SU-DHL-6 (cell line): ENCODE data around the gene CCNI.

Experiments used
- H2AFZ ChIP-seq: fragments of 200-600 bp; sonication (generic); 2 replicates; pipeline ENCODE4 v1.6.1; 2014; ENCODE audit warnings: low read depth, mild to moderate bottlenecking, moderate library complexity, mixed read lengths, antibody characterized with exemption, low read length; ENCODE audit not compliant: severe bottlenecking
- H3F3A ChIP-seq: fragments of 200-600 bp; shearing (Covaris generic); 2 replicates; pipeline ENCODE4 v1.6.0; 2016; ENCODE audit warnings: antibody characterized with exemption, mild to moderate bottlenecking; ENCODE audit not compliant: insufficient read depth
- H3K27ac ChIP-seq: fragments of 200-600 bp; sonication (generic); 2 replicates; pipeline ENCODE4 v1.5.1; 2016; ENCODE audit warnings: low read depth, mild to moderate bottlenecking, low read length, moderate library complexity, mixed read lengths
- H3K27me3 ChIP-seq: fragments of 200-600 bp; sonication (generic), shearing (Covaris generic); 2 replicates; pipeline ENCODE4 v1.6.0; 2014; ENCODE audit warnings: mild to moderate bottlenecking, low read length
- H3K36me3 ChIP-seq: fragments of 200-600 bp; sonication (generic); 2 replicates; pipeline ENCODE4 v1.6.1; 2014; ENCODE audit warnings: mild to moderate bottlenecking, low read length, mixed read lengths
- H3K4me2 ChIP-seq: fragments of 300-600, 200-600 bp; shearing (Covaris generic), sonication (generic); 2 replicates; pipeline ENCODE4 v1.6.0; 2014; ENCODE audit warnings: low read length, low read depth, mild to moderate bottlenecking; ENCODE audit not compliant: poor library complexity, severe bottlenecking
- H3K4me3 ChIP-seq: fragments of 200-600 bp; sonication (generic); 2 replicates; pipeline ENCODE4 v1.5.1; 2014; ENCODE audit warnings: antibody characterized with exemption, low read length, mild to moderate bottlenecking, mixed read lengths; ENCODE audit not compliant: insufficient read depth, poor library complexity, severe bottlenecking
- H3K79me2 ChIP-seq: fragments of 200-600 bp; sonication (generic); 2 replicates; pipeline ENCODE4 v1.6.1; 2014; ENCODE audit warnings: mild to moderate bottlenecking, low read length, moderate library complexity; ENCODE audit not compliant: insufficient read depth
- H3K9ac ChIP-seq: fragments of 200-600 bp; sonication (generic); 2 replicates; pipeline ENCODE4 v1.7.0; 2014; ENCODE audit warnings: mild to moderate bottlenecking, low read length
- H3K9me2 ChIP-seq: fragments of 200-600 bp; sonication (generic); replicated peaks from 2 replicates; pipeline ENCODE4 v1.6.1; 2014; ENCODE audit warnings: low read length; ENCODE audit not compliant: insufficient read depth
- H3K9me3 ChIP-seq: fragments of 200-600 bp; sonication (generic); 2 replicates; pipeline ENCODE4 v1.6.1; 2014; ENCODE audit warnings: low read length, mixed read lengths; ENCODE audit not compliant: insufficient read depth
- H4K20me1 ChIP-seq: fragments of 200-600 bp; sonication (generic); 2 replicates; pipeline ENCODE4 v1.6.1; 2014; ENCODE audit warnings: low read depth, mild to moderate bottlenecking, antibody characterized with exemption, low read length, moderate library complexity, mixed read lengths
- EZH2phosphoT487 ChIP-seq: fragments of 200-600 bp; sonication (generic), shearing (Covaris generic); conservative IDR thresholded peaks from 2 replicates; pipeline ENCODE4 v1.6.1; 2018; ENCODE audit warnings: mild to moderate bottlenecking, antibody characterized with exemption, low read length, moderate library complexity, mixed read lengths
- TF ChIP-seq, protein P1 (sequence below): fragments of 200-600 bp; sonication (generic); IDR thresholded peaks from one replicate; pipeline ENCODE4 v1.5.1; 2017; ENCODE audit warnings: antibody characterized with exemption, mild to moderate bottlenecking, low read length, moderate library complexity; ENCODE audit not compliant: insufficient read depth, poor library complexity, severe bottlenecking

Gene CCNI

DNA sequence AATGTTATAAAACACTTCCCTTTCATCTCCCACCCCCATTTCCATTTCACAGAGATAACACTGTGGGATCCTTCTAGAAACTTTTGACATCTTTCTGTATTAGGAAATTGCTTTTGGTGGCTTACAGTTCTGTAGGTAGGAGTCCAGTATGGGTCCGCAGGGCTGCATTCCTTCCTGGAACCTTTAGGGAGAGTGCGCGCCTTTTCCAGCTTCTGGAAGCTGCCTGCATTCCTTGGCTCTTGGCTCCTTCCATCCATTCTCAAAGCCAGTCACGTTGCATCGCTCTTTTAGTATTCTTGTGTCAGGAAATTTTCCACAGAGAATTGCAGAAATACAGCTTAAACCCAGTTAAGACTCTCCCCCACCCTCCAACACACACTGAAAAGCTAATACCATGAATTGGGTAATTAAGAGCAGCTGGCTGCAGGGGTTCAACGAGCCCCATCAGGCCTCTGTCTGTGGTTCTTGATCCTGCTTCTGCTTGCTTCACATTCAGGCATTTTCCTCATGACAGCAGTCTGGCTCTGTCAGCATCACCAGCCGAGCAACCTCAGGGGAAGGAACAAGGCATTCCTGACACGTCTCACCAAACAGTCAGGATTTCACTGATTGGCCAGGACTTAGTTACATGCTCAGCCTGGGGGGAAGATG is 77.4 kb downstream of the CCNI start:
- Histone ChIP-seq H3K27ac (no peak overlapping the region), H4K20me1 (no peaks in the 10 kb centered on the region), H3F3A (no peaks in the 10 kb centered on the region), H3K4me2 (no peak overlapping the region), H3K36me3 (no peaks in the 10 kb centered on the region), H3K9me2 (no peaks in the 10 kb centered on the region), H2AFZ (no peak overlapping the region), H3K27me3 (no peaks in the 10 kb centered on the region), H3K79me2 (no peaks in the 10 kb centered on the region), H3K4me3 (no peak overlapping the region), H3K9ac (no peak overlapping the region), H3K9me3 (no peaks in the 10 kb centered on the region)
- TF ChIP-seq, protein P1, sequence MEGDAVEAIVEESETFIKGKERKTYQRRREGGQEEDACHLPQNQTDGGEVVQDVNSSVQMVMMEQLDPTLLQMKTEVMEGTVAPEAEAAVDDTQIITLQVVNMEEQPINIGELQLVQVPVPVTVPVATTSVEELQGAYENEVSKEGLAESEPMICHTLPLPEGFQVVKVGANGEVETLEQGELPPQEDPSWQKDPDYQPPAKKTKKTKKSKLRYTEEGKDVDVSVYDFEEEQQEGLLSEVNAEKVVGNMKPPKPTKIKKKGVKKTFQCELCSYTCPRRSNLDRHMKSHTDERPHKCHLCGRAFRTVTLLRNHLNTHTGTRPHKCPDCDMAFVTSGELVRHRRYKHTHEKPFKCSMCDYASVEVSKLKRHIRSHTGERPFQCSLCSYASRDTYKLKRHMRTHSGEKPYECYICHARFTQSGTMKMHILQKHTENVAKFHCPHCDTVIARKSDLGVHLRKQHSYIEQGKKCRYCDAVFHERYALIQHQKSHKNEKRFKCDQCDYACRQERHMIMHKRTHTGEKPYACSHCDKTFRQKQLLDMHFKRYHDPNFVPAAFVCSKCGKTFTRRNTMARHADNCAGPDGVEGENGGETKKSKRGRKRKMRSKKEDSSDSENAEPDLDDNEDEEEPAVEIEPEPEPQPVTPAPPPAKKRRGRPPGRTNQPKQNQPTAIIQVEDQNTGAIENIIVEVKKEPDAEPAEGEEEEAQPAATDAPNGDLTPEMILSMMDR, result no peak
- TF ChIP-seq EZH2phosphoT487, result no peak

DNA sequence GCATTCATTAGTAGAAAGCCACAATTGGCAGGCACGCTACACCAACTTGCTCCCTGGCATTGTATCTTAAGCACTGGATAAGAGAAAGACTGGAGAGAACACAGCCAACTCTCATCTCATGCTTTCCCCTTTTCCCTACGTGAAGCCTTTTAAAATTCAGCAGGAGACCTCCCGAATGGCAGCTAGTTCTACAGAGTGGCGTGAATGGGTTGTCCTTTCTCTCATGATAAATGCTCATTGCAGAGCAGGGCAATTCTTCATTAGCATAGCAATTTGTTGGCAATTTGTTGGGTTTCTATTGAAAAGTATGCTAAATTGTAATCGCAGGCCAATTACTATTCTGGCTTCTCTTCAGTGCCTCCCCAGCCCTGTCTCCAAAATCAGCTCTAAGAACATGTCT is 78.3 kb downstream of the CCNI start:
- Histone ChIP-seq H2AFZ (no peak overlapping the region), H3K79me2 (no peaks in the 10 kb centered on the region), H3K9ac (no peak overlapping the region), H3F3A (no peaks in the 10 kb centered on the region), H3K9me2 (no peaks in the 10 kb centered on the region), H3K4me2 (no peak overlapping the region), H3K4me3 (no peak overlapping the region), H4K20me1 (no peaks in the 10 kb centered on the region), H3K27me3 (no peaks in the 10 kb centered on the region), H3K9me3 (no peaks in the 10 kb centered on the region), H3K27ac (no peak overlapping the region), H3K36me3 (no peaks in the 10 kb centered on the region)
- TF ChIP-seq, protein P1, result no peak
- TF ChIP-seq EZH2phosphoT487, result no peak
